DOHH2 (cell line): Measurements from ENCODE around the gene MYH13.

Experiments
- H3F3A ChIP-seq: fragments of 200-600 bp; sonication (generic), shearing (Covaris generic); 2 replicates; pipeline ENCODE4 v1.6.0; 2016; ENCODE audit warnings: antibody characterized with exemption, mild to moderate bottlenecking; ENCODE audit not compliant: control insufficient read depth, insufficient read depth
- H3K27ac ChIP-seq: fragments of 200-600 bp; sonication (generic); 2 replicates; pipeline ENCODE4 v1.5.1; 2014; ENCODE audit warnings: low read depth, mild to moderate bottlenecking, low read length, moderate library complexity
- H3K27me3 ChIP-seq: fragments of 200-600 bp; sonication (generic); 2 replicates; pipeline ENCODE4 v1.6.1; 2014; ENCODE audit warnings: mild to moderate bottlenecking, low read length, mixed read lengths; ENCODE audit not compliant: control insufficient read depth
- H3K36me3 ChIP-seq: fragments of 200-600 bp; sonication (generic); 2 replicates; pipeline ENCODE4 v1.6.1; 2014; ENCODE audit warnings: mild to moderate bottlenecking, low read length, moderate library complexity, mixed read lengths; ENCODE audit not compliant: control insufficient read depth
- H3K4me1 ChIP-seq: fragments of 200-600 bp; sonication (generic); 2 replicates; pipeline ENCODE4 v1.6.1; 2014; ENCODE audit warnings: mild to moderate bottlenecking, low read length, mixed read lengths; ENCODE audit not compliant: control insufficient read depth
- H3K4me2 ChIP-seq: fragments of 200-600 bp; sonication (generic); 2 replicates; pipeline ENCODE4 v1.6.0; 2014; ENCODE audit warnings: mild to moderate bottlenecking, low read length, moderate library complexity
- H3K4me3 ChIP-seq: fragments of 200-600 bp; sonication (generic); 2 replicates; pipeline ENCODE4 v1.5.1; 2014; ENCODE audit warnings: mild to moderate bottlenecking, low read length, mixed read lengths
- H3K79me2 ChIP-seq: fragments of 200-600 bp; sonication (generic); 2 replicates; pipeline ENCODE4 v1.6.1; 2014; ENCODE audit warnings: mild to moderate bottlenecking, low read length, mixed read lengths; ENCODE audit not compliant: control insufficient read depth
- H3K9me2 ChIP-seq: fragments of 200-600 bp; sonication (generic); replicated peaks from 2 replicates; pipeline ENCODE4 v1.6.1; 2014; ENCODE audit warnings: mild to moderate bottlenecking, low read length, mixed read lengths; ENCODE audit not compliant: control insufficient read depth
- H3K9me3 ChIP-seq: fragments of 200-600 bp; sonication (generic); 2 replicates; pipeline ENCODE4 v1.6.1; 2014; ENCODE audit warnings: antibody characterized with exemption, low read length, mixed read lengths; ENCODE audit not compliant: control insufficient read depth, insufficient read depth
- H4K20me1 ChIP-seq: fragments of 200-600 bp; sonication (generic); 2 replicates; pipeline ENCODE4 v1.6.0; 2014; ENCODE audit warnings: low read depth, mild to moderate bottlenecking, antibody characterized with exemption, low read length, moderate library complexity; ENCODE audit not compliant: control insufficient read depth, insufficient read depth
- EZH2phosphoT487 ChIP-seq: fragments of 200-600 bp; sonication (generic); IDR thresholded peaks from 2 replicates; pipeline ENCODE4 v1.6.1; 2017; ENCODE audit warnings: borderline replicate concordance, mild to moderate bottlenecking, antibody characterized with exemption, low read length, moderate library complexity, mixed read lengths
- TF ChIP-seq, protein P1 (sequence below): fragments of 200-600 bp; sonication (generic); IDR thresholded peaks from one replicate; pipeline ENCODE4 v1.5.1; 2014; ENCODE audit warnings: antibody characterized with exemption, mild to moderate bottlenecking, low read depth, low read length; ENCODE audit not compliant: poor library complexity, severe bottlenecking

Gene MYH13

DNA sequence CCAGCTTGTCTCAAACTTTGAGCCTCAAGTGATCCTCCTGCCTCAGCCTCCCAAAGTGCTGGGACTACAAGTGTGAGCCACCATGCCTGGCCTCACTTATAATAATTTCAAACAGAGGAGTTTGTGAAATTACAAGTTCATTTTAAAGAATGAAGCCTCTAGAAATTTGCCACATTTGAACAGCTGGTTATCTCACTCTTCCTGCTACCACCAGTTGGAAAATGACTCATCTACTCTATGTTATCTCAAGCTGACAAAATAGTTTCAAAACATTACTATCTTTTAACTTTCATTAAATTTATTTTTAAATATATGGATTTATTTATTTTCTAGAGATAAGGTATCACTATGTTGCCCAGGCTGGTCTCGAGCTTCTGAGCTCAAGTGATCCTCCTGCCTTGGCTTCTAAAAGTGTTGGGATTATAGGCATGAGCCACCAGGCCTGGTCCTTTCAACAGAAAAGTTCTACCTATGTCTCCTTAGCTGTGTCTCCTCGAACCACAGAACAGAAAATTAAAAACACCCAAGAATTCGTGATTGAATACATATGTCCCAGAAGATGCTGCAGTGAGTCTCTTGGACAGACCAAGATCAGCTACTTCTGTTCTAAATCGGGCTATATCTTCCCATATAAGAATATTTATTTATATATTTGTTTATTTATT lies 47.6 kb downstream of the MYH13 start:
- no peaks in the 10 kb centered on the region for H3K27me3 ChIP-seq
- TF ChIP-seq, protein P1, sequence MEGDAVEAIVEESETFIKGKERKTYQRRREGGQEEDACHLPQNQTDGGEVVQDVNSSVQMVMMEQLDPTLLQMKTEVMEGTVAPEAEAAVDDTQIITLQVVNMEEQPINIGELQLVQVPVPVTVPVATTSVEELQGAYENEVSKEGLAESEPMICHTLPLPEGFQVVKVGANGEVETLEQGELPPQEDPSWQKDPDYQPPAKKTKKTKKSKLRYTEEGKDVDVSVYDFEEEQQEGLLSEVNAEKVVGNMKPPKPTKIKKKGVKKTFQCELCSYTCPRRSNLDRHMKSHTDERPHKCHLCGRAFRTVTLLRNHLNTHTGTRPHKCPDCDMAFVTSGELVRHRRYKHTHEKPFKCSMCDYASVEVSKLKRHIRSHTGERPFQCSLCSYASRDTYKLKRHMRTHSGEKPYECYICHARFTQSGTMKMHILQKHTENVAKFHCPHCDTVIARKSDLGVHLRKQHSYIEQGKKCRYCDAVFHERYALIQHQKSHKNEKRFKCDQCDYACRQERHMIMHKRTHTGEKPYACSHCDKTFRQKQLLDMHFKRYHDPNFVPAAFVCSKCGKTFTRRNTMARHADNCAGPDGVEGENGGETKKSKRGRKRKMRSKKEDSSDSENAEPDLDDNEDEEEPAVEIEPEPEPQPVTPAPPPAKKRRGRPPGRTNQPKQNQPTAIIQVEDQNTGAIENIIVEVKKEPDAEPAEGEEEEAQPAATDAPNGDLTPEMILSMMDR = no peak
- no peak for TF ChIP-seq EZH2phosphoT487
- no peak overlapping the region for H3K4me2 ChIP-seq
- no peaks in the 10 kb centered on the region for H3K4me1 ChIP-seq
- H3K9me3 ChIP-seq = no peaks in the 10 kb centered on the region
- no peak overlapping the region for H3K27ac ChIP-seq
- no peaks in the 10 kb centered on the region for H3K9me2 ChIP-seq
- no peaks in the 10 kb centered on the region for H4K20me1 ChIP-seq
- H3K79me2 ChIP-seq = no peaks in the 10 kb centered on the region
- H3K36me3 ChIP-seq = no peaks in the 10 kb centered on the region
- no peaks in the 10 kb centered on the region for H3F3A ChIP-seq
- no peak overlapping the region for H3K4me3 ChIP-seq

DNA sequence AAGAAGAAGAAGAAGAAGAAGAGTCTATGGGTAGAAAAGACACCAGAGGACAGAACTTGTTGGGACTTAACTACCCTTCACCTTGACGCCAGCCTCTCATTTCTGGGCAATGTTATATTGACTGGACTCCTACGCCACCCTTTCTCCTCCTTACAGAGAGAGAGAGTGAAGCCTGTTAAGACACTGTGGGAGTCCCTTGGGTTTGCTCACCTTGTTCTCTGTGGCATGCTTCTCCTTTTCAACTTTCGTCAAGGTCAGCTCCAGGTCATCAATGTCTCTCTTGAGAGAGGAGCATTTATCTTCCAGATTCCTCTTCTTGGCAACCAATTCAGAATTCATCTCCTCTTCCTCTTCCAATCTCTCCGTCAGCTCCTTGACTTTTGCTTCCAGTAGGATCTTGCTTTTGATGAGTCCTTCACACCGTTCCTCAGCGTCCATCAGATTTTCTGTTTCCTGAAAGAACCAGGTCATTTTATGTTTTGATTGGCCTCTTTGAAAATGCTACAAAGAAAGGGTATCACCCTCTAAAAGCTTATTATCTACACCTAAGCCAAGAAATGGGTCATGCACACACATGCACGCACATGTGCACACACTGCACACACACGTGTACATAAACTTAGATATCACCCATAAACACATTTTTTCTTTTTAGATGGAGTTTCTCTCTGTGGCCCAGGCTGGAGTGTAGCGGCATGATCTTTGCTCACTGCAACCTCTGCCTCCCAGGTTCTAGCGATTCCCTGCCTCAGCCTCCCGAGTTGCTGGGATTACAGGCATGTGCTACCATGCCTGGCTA lies 48.8 kb downstream of the MYH13 start:
- Histone ChIP-seq H3K4me1 (no peaks in the 10 kb centered on the region), H4K20me1 (no peaks in the 10 kb centered on the region), H3K27ac (no peak overlapping the region), H3K4me3 (no peak overlapping the region), H3F3A (no peaks in the 10 kb centered on the region), H3K27me3 (no peaks in the 10 kb centered on the region), H3K36me3 (no peaks in the 10 kb centered on the region), H3K79me2 (no peaks in the 10 kb centered on the region), H3K9me2 (no peaks in the 10 kb centered on the region), H3K9me3 (no peaks in the 10 kb centered on the region), H3K4me2 (no peak overlapping the region)
- TF ChIP-seq, protein P1 = no peak
- TF ChIP-seq EZH2phosphoT487 = no peak

DNA sequence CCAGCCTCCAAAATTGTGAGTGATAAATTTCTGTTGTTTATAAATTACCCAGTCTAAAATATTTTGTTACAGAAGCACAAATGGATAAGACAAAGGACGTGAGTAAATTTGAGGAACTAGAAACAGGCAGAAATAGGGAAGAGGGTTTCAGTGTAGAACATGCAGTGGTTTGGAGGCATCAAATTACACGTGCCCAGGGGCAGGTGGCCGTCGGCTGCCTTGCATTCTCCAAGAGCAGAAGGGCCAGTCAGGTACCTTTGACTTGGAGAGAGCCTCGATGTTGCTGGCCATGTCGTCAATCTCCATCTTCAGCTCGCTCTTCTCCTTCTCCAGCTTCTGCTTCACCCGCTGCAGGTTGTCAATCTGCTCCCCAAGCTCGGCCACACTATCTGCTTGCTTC lies 54.3 kb downstream of the MYH13 start:
- Histone ChIP-seq H3K79me2 (no peaks in the 10 kb centered on the region), H4K20me1 (no peaks in the 10 kb centered on the region), H3K36me3 (no peaks in the 10 kb centered on the region), H3F3A (no peaks in the 10 kb centered on the region), H3K27ac (no peak overlapping the region), H3K27me3 (no peaks in the 10 kb centered on the region), H3K4me3 (no peak overlapping the region), H3K4me1 (no peaks in the 10 kb centered on the region), H3K9me2 (no peaks in the 10 kb centered on the region), H3K9me3 (no peaks in the 10 kb centered on the region), H3K4me2 (no peak overlapping the region)
- no peak for TF ChIP-seq EZH2phosphoT487
- TF ChIP-seq, protein P1 = no peak
